ENCODE measurements around the gene IRF2BP2. TPM values are rescaled to one million over a fixed set of nuclear protein-coding genes. Genes with fewer than 3 reads are reported as not detected.

IRF2BP2 gene
- total and polyA plus RNA-seq, 4 donors = 49.3 to 197 (median 110) TPM

- peak overlapping the region; percentile 98 to 100 for H3K27ac ChIP-seq (ENCODE audit: low read depth in 1 of 2, low read length in 1 of 2)
- no peak for TF ChIP-seq CTCF (IDR thresholded peaks at IDR 0.05; ENCODE audit: control extremely low read depth, extremely low read depth)
- ATAC-seq (ENCODE audit: insufficient read depth, low FRiP score) (peak; percentile 71), DNase-seq (peak; percentile 96 to 97 (median 97))
- no peaks in the 10 kb centered on the region for H3K27me3 ChIP-seq (ENCODE audit: control insufficient read depth in 3 of 3, insufficient read depth in 3 of 3, low read length in 2 of 3)
- peaks cover 6 to 30% (median 16%) of the 10 kb centered on the region in 4 donors for H3K36me3 ChIP-seq (ENCODE audit: control insufficient read depth in 4 of 4, insufficient read depth in 4 of 4, low read length in 4 of 4)
- peak overlapping the region; percentile 74 to 99 for H3K9ac ChIP-seq (ENCODE audit: insufficient read depth in 1 of 2, low read length in 2 of 2)
- H3K4me3 ChIP-seq = peak overlapping the region; percentile 38
- H3K9me3 ChIP-seq (ENCODE audit: control insufficient read depth in 4 of 4, insufficient read depth in 3 of 4, low read length in 3 of 4) = no peaks in the 10 kb centered on the region
- WGBS, 2 donors = 0 to 1% methylated on average over 59 to 71 of the region's 71 CpGs
- peaks cover 4 to 45% (median 28%) of the 10 kb centered on the region in 5 donors for H3K4me1 ChIP-seq (ENCODE audit: control insufficient read depth in 5 of 5, insufficient read depth in 5 of 5, low read length in 5 of 5)
Measured at GRCh38 chr1:234610666-234611224, 767 bp upstream of the IRF2BP2 start.

GRCh38 chr1:234609691-234610042, 311 bp downstream of the IRF2BP2 start:
- DNase-seq (no peak), ATAC-seq (ENCODE audit: insufficient read depth, low FRiP score) (no peak)
- no peaks in the 10 kb centered on the region for H3K9me3 ChIP-seq (ENCODE audit: control insufficient read depth in 4 of 4, insufficient read depth in 3 of 4, low read length in 3 of 4)
- H3K27ac ChIP-seq (ENCODE audit: low read depth in 1 of 2, low read length in 1 of 2) = peak overlapping the region; percentile 98 to 100
- no peaks in the 10 kb centered on the region for H3K27me3 ChIP-seq (ENCODE audit: control insufficient read depth in 3 of 3, insufficient read depth in 3 of 3, low read length in 2 of 3)
- TF ChIP-seq CTCF (IDR thresholded peaks at IDR 0.05; ENCODE audit: control extremely low read depth, extremely low read depth) = no peak
- no peak overlapping the region for H3K9ac ChIP-seq (ENCODE audit: insufficient read depth in 1 of 2, low read length in 2 of 2)
- peaks cover 6 to 39% (median 21%) of the 10 kb centered on the region in 4 donors for H3K36me3 ChIP-seq (ENCODE audit: control insufficient read depth in 4 of 4, insufficient read depth in 4 of 4, low read length in 4 of 4)
- peaks cover 4 to 48% (median 28%) of the 10 kb centered on the region in 5 donors for H3K4me1 ChIP-seq (ENCODE audit: control insufficient read depth in 5 of 5, insufficient read depth in 5 of 5, low read length in 5 of 5)
- peak overlapping the region; percentile 93 for H3K4me3 ChIP-seq
- 0 to 1% methylated on average over 8 to 67 of the region's 67 CpGs for WGBS, 2 donors

- 0% methylated on average over 48 to 115 of the region's 121 CpGs for WGBS, 2 donors
- TF ChIP-seq CTCF (IDR thresholded peaks at IDR 0.05; ENCODE audit: control extremely low read depth, extremely low read depth) = no peak
- DNase-seq (peak; percentile 51 to 58 (median 52)), ATAC-seq (ENCODE audit: insufficient read depth, low FRiP score) (no peak)
- H3K4me3 ChIP-seq = peak overlapping the region; percentile 93
- peaks cover 6 to 40% (median 22%) of the 10 kb centered on the region in 4 donors for H3K36me3 ChIP-seq (ENCODE audit: control insufficient read depth in 4 of 4, insufficient read depth in 4 of 4, low read length in 4 of 4)
- H3K27me3 ChIP-seq (ENCODE audit: control insufficient read depth in 3 of 3, insufficient read depth in 3 of 3, low read length in 2 of 3) = no peaks in the 10 kb centered on the region
- H3K9me3 ChIP-seq (ENCODE audit: control insufficient read depth in 4 of 4, insufficient read depth in 3 of 4, low read length in 3 of 4) = no peaks in the 10 kb centered on the region
- peaks cover 4 to 48% (median 23%) of the 10 kb centered on the region in 5 donors for H3K4me1 ChIP-seq (ENCODE audit: control insufficient read depth in 5 of 5, insufficient read depth in 5 of 5, low read length in 5 of 5)
- H3K27ac ChIP-seq (ENCODE audit: low read depth in 1 of 2, low read length in 1 of 2) = peak overlapping the region; percentile 98 to 99
- peak overlapping the region; percentile 59 to 98 for H3K9ac ChIP-seq (ENCODE audit: insufficient read depth in 1 of 2, low read length in 2 of 2)
Measured at GRCh38 chr1:234608911-234609690, 877 bp downstream of the IRF2BP2 start.
